Mammary epithelial cell (primary cell): ENCODE data around the gene SMTN.

Experiments used
- EZH2 ChIP-seq: IDR thresholded peaks from 2 replicates; pipeline ENCODE4 v1.6.1; 2012; ENCODE audit warnings: low read length, inconsistent platforms, borderline replicate concordance
- TF ChIP-seq, protein P1 (sequence below), 2 donors: IDR thresholded peaks in 1 of 2; conservative IDR thresholded peaks in 1 of 2; 2 replicates each; pipeline ENCODE4 v1.5.1; 2011 to 2012; ENCODE audit warnings: inconsistent platforms in 2 of 2, low read length in 2 of 2, mild to moderate bottlenecking in 2 of 2, control low read depth in 1 of 2, low read depth in 1 of 2; ENCODE audit not compliant: insufficient read depth in 1 of 2; ENCODE audit errors: extremely low read depth in 1 of 2

DNA sequence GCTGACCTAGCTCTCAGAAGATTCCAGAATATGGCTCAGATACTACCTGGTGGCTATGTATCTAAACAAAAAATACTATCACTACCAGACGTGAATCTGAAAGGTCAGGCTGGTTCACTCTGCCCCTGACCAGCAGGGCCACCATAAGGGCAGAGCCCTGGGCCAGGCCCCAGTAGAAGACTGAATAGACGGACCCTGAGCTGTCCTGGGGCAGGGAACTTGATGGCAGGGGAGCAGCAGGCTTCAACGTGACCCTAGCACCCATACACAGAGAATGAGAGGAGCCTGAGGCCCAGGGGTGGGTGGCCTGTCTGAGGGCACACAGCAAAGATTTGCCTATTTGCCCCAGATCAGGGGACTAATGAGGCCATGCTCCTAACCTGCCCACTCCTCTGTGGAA, 72.2 kb downstream of the SMTN start:
- TF ChIP-seq, protein P1, sequence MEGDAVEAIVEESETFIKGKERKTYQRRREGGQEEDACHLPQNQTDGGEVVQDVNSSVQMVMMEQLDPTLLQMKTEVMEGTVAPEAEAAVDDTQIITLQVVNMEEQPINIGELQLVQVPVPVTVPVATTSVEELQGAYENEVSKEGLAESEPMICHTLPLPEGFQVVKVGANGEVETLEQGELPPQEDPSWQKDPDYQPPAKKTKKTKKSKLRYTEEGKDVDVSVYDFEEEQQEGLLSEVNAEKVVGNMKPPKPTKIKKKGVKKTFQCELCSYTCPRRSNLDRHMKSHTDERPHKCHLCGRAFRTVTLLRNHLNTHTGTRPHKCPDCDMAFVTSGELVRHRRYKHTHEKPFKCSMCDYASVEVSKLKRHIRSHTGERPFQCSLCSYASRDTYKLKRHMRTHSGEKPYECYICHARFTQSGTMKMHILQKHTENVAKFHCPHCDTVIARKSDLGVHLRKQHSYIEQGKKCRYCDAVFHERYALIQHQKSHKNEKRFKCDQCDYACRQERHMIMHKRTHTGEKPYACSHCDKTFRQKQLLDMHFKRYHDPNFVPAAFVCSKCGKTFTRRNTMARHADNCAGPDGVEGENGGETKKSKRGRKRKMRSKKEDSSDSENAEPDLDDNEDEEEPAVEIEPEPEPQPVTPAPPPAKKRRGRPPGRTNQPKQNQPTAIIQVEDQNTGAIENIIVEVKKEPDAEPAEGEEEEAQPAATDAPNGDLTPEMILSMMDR (conservative IDR thresholded peaks at IDR 0.05 in 1 of 2, IDR thresholded peaks at IDR 0.05 in 1 of 2; ENCODE audit: extremely low read depth in 1 of 2, insufficient read depth in 1 of 2, low read depth in 1 of 2, low read length in 2 of 2): no peak
- no peak for TF ChIP-seq EZH2
